NCI-H2081 treated with DMSO at 0.1 percent for 48 hours (cell line): ENCODE measurements around the gene ALAD.
"Not testable (repeated sequence)": the region's sequence is repeated elsewhere in the genome, so short reads cannot be mapped to it uniquely, and the experiment has no call there.

ENCODE experiments used
- DNase-seq: peaks from one replicate; lab custom pipeline; 2025; lab: John Stamatoyannopoulos, UW

The ALAD gene

DNA sequence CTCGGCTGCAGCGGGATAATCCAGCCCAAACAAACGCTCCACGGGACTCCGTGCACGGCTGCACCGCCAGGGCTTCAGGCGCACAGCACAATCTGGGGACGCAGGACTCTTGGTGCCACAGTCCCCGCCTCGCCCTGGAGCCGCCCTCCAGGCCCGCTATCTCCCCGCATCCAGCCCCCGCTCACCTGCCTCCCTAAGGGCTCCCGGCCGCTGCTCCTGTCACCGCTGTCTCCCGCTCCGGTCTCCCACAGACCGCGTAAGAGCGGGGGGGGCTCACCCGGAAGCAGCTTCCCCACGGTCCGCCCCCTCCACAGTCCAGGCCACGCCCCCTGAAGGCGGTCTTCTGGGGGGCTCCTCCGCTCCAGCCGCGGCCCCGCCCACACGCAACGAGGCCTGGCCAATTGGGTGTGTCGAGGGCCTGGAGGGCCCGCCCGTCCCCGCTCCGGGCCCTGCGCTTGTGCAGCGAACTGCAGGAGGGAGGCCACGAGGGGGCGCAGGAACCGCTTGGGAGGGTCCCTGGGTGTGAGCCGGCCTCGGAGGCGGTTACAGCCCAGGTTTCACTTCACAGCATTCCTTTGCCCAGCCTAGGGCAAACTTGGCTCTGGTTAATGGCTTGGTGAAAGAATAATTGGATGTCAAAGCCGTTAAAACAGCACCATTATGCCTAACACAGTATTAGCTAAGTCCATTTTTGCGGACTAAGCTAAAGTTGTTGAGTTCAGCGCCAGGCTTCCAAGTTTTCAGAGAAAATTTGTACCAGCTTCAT is at the start of gene ALAD:
TSS of gene ALAD (minus strand) at position 258 of the 766 bp plus-strand sequence. CDS start 7,725 bp downstream, outside the sequence.
- peak; percentile 77 for DNase-seq

DNA sequence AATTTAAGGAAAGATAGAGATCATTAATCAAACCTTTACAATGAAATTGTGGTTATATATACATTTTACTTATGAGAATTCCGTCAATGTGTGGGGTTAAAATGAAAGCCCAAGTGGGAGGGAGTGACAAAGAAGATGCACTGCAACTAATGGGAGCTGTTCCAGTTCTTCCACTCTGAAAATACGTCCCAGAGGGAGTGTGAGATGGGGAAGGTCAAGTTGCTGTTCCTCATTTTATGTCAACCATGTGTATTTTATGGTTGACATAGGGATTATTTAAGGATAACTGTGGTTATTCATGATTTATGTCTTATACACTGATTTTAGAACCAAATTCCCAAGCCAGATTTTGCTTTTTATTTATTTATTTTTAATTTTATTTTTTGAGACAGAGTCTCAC is 48.3 kb upstream of the ALAD start:
- no peak for DNase-seq

DNA sequence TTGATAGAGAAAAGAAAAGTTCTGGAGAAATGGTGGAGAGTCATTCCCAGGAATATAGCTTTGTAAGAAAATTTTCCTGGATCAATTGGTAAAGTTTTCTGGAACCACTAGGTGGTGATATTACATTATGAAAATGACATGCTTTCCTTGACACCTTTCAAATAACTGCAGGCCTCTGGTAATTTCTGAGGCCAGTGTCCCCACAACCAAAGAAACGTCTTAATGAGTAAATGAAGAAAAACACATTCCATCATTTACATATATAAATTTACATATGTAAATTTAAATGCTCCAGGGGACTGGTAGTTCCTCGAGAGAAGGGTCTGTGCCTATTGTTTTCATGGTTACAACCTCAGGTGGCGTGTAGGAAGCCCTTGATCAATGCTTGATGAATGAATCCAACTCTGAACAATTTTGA is 45.2 kb upstream of the ALAD start:
- no peak for DNase-seq

DNA sequence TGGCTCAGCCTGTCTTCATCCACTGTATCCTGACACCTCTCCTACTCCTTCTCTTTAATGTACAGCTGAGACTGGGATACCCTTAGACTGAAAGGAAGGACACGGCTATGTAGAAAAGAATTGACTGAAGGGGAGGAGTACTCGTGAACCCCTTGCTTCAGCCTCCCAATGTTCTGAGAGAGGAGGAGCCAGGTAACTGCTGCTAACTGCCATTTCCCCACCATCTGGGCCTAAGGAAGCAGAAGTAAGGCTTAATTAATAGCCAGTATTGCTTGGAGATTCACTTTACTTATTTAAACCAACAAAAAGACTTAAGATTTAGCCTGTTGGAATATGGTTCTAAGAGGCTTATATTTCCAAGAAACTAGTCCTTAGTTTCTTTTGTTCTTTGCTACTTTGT is 43.7 kb upstream of the ALAD start:
- no peak for DNase-seq

DNA sequence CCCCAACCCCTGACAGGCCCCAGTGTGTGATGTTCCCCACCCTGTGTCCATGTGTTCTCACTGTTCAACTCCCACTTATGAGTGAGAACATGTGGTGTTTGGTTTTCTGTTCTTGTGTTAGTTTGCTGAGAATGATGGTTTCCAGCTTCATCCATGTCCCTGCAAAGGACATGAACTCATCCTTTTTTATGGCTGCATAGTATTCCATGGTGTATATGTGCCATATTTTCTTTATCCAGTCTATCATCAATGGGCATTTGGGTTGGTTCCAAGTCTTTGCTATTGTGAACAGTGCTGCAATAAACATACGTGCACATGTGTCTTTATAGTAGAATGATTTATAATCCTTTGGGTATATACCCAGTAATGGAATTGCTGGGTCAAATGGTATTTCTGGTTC is 36.6 kb upstream of the ALAD start:
- not testable (repeated sequence) for DNase-seq

DNA sequence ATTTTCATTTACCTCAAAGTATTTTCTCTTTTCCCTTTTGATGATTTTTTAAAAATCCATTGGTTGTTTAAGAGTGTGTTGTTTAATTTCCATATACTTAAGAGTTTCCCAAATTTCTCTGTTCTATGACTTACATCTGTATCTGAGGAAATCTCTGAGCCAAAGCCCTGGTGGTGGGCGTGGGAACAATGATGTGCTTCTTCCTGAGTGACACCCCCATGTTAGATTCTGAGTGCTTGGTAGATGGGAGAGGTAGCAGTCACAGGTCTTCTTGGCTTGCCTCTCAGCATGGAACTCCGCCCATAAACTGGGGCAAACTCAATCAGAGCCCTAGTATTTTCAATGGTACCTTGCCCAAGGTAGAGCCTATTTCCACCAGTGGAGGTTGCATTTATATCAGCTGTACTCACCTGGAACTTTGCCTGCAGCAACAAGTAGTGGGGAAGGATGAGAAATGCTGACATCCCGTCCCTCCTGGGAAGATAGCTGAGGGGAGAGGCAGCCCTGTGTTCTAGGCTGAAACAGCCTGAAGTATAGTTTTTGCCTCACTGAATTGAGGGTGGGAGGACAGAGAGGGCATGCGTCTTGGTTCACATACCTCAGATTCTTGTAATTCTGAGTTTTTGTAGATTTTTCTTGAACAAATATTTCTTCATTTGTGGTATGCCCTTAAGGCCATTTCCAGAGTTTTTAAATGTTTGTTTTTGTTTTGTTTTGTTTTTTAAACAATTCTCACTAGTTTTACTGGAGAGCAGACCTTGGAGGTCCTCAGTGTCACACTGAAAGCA is 35.8 kb upstream of the ALAD start:
- no peak for DNase-seq

DNA sequence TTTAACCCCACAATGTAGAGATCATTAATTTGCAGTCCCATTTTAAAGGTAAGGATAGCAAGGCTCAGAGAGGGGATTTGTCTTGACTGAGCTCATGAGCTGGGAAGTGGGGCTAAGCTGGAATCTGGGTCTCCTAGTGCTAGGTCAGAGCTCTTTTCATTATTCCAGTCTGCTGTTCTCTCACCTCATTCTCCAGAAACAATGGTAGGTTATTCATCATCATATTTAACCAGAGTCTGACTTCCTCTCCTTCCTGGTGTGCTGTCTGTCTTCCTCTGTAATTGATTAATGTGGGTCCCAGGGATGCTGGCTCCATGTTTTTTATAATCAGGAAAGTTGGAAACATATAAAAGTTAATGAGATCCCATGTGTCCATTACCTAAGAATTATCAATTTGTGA is 30.1 kb upstream of the ALAD start:
- no peak for DNase-seq

DNA sequence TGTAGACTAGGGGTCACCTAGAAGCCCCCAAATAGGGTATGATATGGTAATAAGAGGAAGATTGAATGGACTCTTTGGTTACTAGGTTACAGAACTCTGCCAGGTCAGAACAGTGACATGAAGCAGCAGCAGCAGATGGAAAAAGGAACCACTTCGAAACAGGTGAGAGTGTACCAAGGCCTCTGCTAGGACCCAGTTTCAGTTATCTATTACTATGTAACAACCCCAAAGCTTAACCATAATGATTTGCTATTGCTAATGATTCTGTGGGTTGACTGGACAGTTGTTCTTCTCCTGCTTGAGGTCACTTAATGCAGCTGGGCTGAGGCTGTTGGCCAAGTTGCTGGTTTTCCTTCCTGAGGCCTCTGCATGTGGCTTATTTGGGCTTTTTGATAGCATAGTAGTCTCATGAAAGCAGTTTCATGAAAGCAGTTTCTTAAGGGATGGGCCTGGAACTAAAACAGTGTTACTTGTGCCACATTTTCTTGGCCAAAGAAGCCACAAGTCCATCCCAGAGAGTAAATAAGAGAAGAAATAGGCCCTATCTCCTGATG is 27.1 kb upstream of the ALAD start:
- no peak for DNase-seq

DNA sequence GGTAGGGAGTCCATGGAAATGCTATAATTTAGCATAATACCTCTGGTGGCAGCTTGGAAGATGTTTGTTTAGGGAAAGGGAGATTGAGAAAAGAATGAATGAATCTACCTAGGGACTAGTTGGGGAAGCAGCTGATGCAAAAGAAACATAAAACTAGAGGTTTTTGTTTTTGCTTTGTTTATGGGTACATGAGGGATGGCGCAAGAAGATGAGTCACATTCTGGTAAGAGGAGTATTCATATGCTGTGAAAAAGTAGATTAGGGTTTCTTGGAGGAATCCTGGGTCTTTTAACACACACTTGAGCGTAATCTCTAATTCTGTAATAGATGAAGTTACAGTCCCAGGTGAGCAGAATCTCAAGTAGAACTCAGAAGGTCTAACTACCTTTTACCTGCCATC is 26.5 kb upstream of the ALAD start:
- DNase-seq, result no peak

DNA sequence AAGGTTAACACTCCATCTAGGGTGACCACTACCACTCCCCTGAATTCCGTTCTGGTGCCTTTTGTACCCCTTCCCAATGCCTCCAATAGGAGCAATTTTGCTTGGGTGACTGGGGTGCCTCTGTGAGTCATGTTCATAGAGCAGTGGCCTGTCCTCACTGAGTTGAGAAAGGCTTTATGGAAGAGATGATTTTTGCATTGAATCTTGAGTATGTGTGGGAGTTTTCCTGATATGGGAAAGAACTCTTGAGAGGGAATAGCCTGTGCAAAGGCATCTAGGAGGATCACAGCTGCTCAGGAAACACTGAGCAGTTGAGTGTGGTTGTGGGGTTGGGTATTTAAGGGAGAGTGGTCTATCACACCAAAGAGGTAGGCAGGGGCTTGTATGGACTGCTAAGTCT is 25.6 kb upstream of the ALAD start:
- no peak for DNase-seq

DNA sequence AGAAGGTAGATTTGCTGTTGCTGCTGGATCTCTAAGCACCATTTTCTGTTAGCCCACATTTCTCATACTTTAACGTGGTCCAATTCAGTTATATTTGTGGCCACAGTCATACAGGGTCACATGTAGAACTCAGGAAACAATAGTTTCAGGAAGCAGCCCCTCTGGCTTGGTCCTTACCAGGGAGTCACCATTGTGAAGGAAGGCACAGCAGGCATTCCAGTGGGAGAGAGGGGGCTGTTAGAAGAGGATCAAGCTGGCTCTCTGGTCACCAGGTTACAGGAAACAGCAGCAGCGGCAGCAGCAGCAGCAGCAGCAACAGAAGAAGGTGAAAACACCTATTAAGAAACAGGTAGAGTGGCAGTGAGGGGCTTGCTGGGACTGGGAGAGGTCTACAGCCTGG is 24.0 kb upstream of the ALAD start:
- no peak for DNase-seq

DNA sequence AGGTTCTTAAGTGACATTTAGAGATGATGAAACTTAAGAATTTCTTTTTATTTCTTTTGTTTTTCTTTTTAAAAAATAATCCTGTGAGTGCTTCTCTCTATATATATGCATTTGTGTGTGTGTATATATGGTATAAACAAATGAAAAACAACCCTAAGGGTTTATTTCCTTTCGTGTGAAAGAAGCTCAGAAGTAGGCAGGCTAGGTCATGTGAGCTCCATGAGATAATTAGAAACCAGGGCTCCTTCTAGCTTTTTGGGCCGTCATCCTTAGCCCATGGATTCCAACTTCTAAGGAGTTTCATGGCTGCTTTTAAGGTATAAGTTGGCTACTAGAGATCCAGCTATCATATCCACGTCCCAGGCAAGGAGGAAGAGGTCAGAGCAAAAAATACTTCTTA is 20.6 kb upstream of the ALAD start:
- no peak for DNase-seq

DNA sequence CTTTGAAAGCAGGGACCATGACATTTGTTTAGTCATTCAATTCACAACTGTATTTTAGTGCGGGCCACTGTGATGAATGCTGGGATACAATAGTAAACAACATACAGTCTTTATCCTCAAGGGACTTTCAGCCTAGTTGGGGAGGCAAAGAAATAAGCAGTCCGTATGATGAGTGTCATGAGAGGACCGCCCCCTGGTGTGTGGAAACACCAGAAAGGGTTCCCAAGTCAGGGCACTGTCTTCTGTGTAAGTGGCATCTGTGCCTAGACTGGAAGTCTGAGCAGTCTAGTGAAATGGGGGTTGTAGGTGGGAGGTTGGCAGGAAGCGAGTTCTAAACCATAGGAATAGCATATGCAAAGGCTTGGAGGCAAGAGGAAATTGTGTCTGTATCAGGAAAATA is 16.3 kb upstream of the ALAD start:
- DNase-seq, result no peak

DNA sequence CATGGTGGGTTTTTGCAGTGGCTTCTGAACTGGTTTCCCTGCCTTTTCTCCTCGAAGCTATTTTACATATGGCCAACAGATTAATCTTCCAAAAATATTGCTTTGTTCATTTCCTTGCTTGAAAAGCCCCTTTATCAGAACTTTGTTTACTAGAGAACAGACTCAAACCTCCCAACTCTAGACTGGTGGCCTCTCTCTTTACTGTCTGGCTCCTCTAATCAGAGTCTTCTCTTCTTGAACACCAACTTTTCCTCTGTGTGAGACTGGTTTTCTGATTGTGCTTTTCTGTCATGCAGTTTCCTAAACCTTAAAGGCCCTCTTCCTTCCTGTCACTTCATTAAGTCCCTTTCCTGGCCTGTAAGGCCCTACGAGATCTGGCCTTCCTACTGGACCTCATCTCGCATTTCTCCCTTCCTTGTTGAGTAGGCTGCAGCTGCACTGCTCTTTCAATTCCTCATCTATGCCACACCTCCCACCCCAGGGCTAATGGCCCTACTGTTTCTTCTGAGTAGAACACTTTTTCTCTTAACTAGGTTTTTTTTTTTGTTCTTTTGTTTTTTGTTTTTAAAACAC is 15.2 kb upstream of the ALAD start:
- DNase-seq, result no peak

DNA sequence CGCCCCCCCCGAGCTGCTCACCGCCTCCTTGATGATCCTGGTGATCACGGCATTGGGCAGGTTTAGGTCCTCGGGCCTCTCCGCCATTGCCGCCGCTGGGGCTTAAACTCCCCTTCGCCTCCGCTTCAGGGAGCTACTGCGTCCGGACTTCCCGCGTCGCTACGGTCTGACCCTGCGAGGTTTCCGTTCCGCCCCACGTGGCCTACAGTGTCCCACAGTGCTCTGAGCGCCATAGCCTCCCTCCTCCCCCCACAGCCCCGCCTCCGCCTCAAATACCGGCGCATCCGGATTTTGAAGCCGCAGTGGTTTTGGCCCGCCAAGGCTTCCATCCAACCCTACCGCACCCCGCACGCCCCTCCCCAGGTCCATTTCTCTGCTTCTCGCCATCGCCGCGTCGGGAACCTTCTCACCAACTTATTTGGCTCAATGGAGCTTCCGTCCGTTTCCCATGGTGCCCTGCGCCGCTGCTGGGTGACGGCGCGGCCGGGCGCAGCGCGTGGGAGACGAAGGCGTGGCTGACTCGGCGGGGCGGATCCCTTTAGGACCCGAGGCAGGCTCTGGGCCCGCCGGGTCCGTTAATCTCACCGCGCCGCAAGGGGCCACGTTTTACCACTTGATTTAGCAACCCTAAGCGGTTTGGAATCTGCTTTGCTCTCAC is 9.3 kb upstream of the ALAD start, which contains the start of the genes C9orf43 and POLE3:
TSS of gene C9orf43 (plus strand) at position 541 of the 658 bp plus-strand sequence. CDS start 2,747 bp downstream, outside the sequence.
TSS of gene POLE3 (minus strand) at position 469 of the 658 bp plus-strand sequence. CDS start at position 87, 382 bp downstream.
- peak; percentile 63 for DNase-seq

DNA sequence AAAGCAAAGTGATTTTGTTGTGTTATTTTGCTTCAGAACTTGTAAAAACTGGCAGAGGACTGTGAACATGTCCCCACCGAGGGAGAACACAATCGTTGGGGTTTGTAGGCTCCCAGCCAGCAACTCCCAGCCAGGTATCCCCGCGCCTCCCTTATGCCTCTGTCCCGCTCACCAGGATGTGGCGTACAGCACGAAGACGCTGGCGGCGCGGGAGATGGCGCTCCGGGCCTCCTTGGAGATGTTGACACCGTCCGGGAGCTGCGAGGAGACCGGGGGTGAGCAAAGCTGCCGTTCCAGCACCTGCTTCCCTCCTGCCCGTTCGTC is 8.8 kb upstream of the ALAD start:
- DNase-seq, result no peak

DNA sequence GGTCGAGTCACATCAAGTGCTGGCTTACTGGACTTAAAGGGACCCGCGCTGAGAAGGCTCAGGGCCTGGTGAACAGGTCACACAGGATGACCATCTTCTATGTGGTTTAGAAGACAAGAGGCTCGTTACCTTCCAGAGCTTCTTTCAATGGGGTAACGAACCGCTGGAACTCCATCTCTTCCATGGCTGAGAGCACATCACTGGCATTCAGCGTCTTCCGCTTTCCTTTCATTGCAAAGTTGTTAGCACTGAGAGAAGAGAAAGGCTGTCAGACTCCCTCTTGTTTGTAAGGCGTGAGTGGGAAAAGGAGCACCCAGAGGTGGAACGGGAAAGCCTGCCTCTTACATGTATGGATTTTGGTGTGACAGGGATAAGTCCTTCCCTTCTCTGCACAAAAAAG is 8.4 kb upstream of the ALAD start:
- DNase-seq, result no peak

DNA sequence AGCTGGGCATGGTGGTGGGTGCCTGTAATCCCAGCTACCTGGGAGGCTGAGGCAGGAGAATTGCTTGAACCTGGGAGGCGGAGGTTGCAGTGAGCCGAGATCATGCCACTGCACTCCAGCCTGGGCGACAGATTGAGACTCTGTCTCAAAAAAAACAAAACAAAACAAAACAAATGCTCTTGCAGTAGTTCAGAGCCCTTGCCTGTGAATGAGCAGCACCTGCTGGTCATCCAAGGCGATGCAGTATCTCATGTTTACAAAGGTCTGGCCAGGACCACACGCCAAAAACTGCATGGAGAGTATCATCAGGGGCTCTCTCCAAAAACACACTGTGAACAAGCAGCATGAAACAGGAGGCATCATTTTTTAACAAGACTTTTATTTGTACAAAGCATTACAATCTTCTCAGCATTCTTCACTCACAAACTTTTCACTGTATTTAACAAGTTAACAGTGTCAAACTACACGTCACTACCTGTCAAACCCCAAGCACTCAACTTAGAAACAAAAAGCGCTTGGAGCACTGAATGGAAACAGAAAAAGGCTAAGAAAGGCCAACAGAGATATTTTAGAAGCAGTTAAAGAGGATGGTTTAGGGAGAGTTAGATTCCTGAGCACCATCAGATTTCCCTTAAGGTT is 5.9 kb upstream of the ALAD start:
- peak; percentile 9 for DNase-seq

DNA sequence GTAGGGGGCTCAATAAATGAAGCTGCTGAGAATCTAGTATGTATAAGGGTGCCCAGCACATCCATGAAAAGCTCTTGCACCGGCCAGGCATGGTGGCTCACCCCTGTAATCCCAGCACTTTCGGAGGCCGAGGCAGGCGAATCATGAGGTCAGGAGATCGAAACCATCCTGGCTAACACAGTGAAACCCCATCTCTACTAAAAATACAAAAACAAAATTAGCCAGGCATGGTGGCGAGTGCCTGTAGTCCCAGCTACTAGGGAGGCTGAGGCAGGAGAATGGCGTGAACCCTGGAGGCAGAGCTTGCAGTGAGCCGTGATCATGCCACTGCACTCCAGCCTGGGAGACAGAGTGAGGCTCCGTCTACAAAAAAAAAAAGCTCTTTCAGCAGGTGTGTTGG is 5.3 kb upstream of the ALAD start:
- DNase-seq, result not testable (repeated sequence)

DNA sequence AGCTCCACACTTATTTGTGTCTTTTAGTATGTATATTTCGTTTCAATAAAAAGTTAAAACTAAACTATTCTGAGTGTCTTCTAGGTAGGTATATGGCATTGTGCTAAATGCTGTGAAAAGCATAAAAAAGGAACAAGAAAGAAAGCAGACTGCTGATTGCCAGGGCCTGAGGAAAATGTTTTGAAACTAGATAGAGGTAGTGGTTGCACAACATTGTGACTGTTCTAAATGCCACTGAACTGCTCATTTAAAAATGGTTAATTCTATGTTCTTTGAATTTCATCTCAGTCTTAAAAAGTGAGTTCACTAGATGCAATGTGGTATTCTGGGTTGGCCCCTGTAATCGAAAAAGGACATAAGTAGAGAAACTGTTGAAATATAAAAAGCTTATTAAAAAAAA is 2.6 kb upstream of the ALAD start:
- DNase-seq, result no peak

DNA sequence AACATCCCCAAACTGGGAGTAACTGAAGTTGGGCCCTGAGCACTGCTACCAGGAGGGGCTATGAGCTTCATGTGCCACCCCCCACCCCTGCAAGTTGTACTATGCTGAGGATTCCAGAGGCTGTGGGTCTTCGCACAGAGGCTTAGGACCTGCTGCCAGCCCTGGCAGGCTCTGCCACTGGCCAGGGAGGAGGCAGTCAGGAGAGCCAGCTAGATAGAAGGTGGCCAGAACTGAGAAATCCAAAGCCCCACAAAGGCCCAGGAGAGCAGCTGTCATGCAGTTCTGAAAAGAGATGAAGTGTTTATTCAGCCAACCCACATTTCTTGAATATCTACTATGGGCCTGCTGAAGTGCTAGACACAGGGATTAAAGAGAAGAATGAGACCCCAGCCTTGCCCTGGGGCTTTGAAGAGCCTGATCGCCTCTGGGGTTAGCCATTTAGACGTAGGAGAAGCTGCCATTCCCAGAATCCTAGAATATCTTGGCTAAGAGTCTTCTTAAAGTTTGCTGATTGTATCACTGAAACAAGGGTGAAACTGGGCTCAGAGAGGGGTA is 1.4 kb downstream of the ALAD start:
- DNase-seq, result no peak
